VCaP (cell line): ENCODE measurements around the gene SLC15A5.

Source experiments
- H3K27ac ChIP-seq: fragments of 450-650 bp; 2 replicates; pipeline ENCODE4 v1.5.1; 2017
- CTCF ChIP-seq: fragments of 450-650 bp; conservative IDR thresholded peaks from 2 replicates; pipeline ENCODE4 v1.5.1; 2017; ENCODE audit warnings: mild to moderate bottlenecking, moderate library complexity

Gene SLC15A5

DNA sequence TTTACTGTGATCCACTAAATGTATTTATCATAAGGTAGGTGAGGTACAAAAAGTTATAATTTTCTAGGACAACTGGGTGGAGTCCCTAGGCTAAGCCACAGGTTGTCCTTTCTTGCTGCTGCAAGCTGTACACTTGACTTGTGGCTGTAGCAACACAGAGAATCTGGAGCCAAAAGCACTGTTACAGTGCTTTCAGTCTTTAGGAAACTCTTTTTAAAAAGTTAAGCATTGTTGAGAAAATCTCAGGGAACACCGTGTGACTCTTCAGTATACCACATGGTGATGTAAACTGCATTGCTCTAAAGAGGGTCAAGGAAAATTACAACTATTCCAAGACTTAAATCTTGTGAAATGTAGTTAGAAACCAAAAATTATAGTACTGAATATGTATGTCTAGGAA lies 11.4 kb downstream of the SLC15A5 start:
- no peak for TF ChIP-seq CTCF
- H3K27ac ChIP-seq = no peak overlapping the region

DNA sequence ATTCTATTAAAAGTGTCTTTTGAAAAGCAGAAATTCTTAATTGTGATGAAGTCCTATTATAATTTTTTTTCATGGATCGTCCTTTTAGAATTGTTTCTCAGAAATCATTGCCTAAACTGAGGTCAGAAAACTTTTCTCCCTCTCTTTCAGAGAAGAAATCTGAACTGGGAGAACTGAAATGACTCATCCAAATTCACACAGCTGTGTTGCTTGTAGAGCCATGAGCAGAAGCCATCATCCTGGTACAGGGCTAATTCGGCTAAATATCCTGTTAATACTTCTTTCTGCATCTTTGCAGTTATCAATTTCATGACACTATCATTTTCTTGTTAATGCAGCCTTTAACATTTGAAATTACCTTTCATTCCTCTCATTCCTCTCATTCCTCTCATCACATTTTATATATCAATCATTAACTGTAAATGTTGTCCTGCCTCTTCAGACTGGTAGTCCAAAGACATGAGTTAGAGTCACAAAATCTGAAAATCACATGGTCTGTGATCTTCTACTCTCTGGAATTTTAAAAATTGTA lies 15.5 kb downstream of the SLC15A5 start:
- no peak overlapping the region for H3K27ac ChIP-seq

DNA sequence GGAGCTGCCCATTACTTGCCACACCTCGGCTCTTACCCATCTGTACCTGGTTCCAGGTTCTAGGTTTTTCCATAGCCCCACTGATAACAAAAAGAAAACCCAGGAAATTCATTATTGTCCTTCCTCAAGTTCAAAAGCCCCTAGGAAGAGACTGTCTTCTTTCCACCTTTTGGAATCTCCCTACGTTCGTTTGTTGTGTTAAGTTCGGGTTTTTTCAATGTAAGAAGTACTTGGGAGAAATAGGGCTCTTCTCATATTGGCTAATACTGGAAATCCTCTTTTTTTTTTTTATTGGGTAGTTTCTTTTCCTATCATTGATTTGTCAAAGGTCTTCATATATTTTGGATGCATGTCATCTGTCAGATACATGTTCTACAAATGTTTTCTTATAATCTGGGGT lies 17.3 kb downstream of the SLC15A5 start:
- no peak for TF ChIP-seq CTCF
- H3K27ac ChIP-seq = no peak overlapping the region

More for the DNA sequence above, 15.5 kb downstream of the SLC15A5 start:
- TF ChIP-seq CTCF = no peak

GRCh38 chr12:16258963-16259362 lies 18.5 kb downstream of the SLC15A5 start:
- no peak for TF ChIP-seq CTCF
- no peak overlapping the region for H3K27ac ChIP-seq

DNA sequence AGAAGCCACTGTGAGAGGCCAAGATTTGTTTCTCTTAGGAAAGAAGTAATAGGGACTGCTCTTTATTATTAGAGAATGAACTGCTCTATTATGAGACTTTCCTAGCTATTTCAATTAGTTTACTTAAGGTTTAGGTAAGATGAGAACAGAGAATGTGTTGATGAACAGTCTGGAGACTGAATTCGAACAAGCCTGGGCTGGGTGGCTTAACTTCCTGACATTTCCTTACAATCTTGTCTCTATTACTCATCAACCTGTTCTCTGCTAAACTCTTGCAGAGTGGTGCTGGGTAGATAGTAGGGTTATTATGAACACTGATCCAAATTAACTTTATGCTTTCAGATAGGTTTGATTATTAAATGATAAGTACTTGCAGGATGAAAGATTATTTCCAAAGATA lies 31.2 kb downstream of the SLC15A5 start:
- TF ChIP-seq CTCF = no peak
- no peak overlapping the region for H3K27ac ChIP-seq

GRCh38 chr12:16245209-16245608 lies 32.3 kb downstream of the SLC15A5 start:
- no peak overlapping the region for H3K27ac ChIP-seq
- no peak for TF ChIP-seq CTCF

DNA sequence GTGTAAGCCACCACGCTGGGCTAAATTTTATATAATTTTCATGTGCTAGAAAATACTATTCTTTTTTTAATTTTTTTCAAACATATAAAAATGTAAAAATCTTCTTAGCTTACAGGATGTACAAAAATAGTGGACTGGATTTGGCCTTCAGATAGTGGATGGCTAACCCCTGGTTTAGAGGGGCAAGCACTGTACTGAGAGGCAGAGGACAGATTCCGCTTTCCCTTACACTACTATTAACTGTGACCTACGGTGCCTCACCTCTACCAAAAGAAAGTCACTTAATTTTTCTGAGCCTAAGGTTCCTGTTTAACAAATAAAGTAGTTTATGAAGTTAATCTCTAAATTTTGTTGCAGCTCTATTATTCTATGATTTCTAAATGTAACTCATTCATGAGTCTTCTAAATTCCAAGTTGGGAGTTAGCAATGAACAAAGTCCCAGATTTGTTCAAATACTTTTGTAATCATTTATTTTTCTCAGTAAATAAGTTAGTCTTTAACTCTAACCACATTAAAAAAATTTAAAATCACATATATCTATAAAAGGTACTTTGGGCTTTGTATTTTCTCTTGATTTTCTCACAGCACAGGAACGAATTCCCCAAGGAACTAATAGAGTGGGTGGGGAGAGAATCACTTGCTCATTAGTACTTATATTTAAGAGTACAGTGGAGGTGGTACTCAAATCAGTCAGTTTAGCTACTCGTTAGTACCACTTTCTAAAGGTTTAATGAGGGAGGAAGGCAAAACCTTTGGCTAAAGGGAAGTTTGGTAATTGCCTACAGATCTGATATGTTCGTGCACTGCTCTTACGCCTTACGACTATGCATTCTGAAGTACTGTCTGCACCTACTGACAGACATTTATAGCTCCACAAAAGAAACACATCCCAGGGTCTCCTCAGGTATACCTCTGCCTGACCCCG lies 33.7 kb downstream of the SLC15A5 start:
- H3K27ac ChIP-seq = no peak overlapping the region
- no peak for TF ChIP-seq CTCF
